ENCODE results near the gene CASZ1. TPM values are rescaled to one million over a fixed set of nuclear protein-coding genes. Genes with fewer than 3 reads are reported as not detected.

Gene CASZ1
- polyA plus RNA-seq, 6 donors from 2014 or later: 2.6 to 5.6 (median 3.8) TPM

DNA sequence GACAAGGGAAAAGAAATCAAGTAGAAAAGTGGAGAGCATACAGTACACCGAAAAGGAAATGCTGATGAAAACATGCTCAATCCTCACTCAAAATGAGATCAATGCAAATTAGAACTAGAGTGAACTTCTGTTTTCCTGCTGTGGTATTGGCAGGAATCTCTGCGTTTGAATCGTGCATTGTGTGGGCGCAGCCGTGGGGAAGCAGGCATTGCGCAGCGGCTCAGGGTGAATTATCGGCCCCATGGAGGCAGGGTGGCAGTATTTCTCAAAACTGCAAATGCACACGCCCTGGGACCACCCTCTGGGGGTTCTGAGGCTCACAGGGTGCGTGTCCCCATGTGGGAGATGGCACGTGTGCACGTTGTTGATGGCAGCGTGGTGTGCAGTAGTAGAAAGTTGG lies 181.1 kb downstream of the CASZ1 start:
- H3K36me3 Mint-ChIP-seq: peaks cover 0 to 8% of the 10 kb centered on the region in 2 donors
- no peaks in the 10 kb centered on the region for H3K4me1 Mint-ChIP-seq
- no peaks in the 10 kb centered on the region for H3K27me3 Mint-ChIP-seq
- DNase-seq: no peak
- H3K27ac Mint-ChIP-seq: peak overlapping the region in 1 of 6 donors; percentile 77
- no peak overlapping the region for H3K4me3 Mint-ChIP-seq
- no peaks in the 10 kb centered on the region for H3K9me3 Mint-ChIP-seq
- ATAC-seq (ENCODE audit: low read depth in 2 of 2): no peak

DNA sequence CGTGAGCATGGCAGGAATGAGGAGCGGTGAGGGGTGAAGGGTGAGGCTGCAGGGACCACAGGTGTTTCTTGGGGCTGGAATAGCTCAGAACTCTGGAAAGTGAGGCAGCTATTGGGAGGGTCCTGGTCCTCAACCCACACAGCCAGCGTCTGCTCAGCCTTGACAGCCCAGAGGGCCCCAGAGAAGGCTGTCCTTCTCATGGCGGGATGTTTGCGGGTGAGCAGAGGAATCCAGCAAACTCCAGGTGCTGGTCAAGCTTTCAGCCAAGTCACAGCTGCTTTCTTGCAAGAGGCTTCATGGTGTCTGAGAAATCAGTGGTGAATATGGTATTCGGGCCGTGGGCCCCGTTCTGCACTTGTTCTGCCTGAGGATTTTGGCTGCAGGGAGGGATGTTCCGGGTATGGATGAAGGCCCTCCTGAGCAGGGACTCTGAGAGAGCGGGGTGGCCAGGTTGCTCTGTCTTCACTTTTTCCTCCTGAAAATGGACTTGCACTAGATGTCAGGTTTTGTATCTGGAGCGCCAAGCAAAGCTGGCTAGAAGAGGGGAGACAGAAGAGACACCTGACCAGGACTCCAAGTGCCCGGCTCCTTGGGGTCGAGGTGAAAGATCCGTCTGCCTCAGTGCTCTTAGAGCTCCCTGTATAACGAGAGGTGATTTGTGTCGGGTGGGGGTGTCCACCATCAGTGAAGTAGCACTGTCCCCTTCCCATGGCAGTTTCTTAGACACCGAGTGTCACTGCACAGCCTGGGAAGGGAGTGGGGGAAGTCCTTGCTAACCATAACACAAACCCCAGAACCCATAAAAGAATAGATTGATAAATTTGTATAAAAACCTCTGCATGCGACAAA lies 181.8 kb downstream of the CASZ1 start:
- ATAC-seq (ENCODE audit: low read depth in 2 of 2) (no peak), DNase-seq (no peak)
- no peaks in the 10 kb centered on the region for H3K9me3 Mint-ChIP-seq
- H3K36me3 Mint-ChIP-seq: peaks cover 0 to 8% of the 10 kb centered on the region in 2 donors
- peak overlapping the region in 1 of 8 donors; percentile 16 for H3K4me3 Mint-ChIP-seq
- no peaks in the 10 kb centered on the region for H3K4me1 Mint-ChIP-seq
- H3K27ac Mint-ChIP-seq: peak overlapping the region in 1 of 6 donors; percentile 24
- H3K27me3 Mint-ChIP-seq: no peaks in the 10 kb centered on the region

DNA sequence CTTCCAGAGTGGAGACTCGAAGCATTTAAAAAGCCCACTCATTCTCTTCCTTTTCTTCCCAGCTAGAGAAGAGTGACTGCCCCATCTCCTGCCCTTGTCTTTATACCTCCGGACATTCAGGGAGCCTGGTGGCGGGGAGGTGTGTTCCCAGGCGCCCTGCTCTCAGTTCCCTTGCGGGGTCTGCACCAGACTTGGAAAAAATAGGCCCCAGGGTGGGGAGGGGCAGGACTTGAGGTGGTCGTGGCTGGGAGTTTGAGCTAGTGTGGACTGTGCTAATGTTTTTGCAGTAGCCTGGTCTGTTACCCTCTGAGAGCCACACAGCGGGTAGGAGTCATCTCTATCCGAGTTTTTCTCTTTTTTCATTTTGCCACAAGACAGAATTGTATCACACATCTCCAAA lies 182.6 kb downstream of the CASZ1 start:
- Mint-ChIP-seq H3K4me3 (no peak overlapping the region), H3K36me3 (peaks cover 0 to 8% of the 10 kb centered on the region in 2 donors)

DNA sequence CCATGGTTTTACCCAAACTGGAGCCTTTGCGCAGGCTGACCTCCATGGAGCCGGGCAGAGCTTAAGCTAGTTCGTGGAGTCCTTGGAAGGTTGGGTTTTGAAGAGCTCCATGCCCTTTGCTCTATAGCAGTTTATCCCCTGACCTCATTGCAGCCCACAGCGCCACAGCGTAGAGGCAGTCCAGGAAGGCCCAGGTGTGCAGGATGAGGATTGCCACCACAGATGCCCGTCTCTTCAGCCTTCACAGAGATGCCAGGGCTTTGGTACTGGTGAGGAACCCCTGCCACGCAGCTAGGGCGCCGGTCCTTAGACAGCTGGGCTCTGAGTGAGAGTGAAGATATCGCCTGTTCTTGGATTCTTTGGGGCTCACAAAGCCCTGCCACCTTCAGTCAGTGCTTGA lies 183.1 kb downstream of the CASZ1 start:
- Mint-ChIP-seq H3K27me3 (no peaks in the 10 kb centered on the region), H3K4me1 (no peaks in the 10 kb centered on the region), H3K27ac (no peak overlapping the region), H3K9me3 (no peaks in the 10 kb centered on the region), H3K4me3 (no peak overlapping the region), H3K36me3 (peaks cover 0 to 5% of the 10 kb centered on the region in 2 donors)
- DNase-seq: no peak
- no peak for ATAC-seq (ENCODE audit: low read depth in 2 of 2)

More for the DNA sequence above, 182.6 kb downstream of the CASZ1 start:
- DNase-seq (no peak), ATAC-seq (ENCODE audit: low read depth in 2 of 2) (no peak)
- Mint-ChIP-seq H3K4me1 (no peaks in the 10 kb centered on the region), H3K9me3 (no peaks in the 10 kb centered on the region), H3K27me3 (no peaks in the 10 kb centered on the region), H3K27ac (no peak overlapping the region)

DNA sequence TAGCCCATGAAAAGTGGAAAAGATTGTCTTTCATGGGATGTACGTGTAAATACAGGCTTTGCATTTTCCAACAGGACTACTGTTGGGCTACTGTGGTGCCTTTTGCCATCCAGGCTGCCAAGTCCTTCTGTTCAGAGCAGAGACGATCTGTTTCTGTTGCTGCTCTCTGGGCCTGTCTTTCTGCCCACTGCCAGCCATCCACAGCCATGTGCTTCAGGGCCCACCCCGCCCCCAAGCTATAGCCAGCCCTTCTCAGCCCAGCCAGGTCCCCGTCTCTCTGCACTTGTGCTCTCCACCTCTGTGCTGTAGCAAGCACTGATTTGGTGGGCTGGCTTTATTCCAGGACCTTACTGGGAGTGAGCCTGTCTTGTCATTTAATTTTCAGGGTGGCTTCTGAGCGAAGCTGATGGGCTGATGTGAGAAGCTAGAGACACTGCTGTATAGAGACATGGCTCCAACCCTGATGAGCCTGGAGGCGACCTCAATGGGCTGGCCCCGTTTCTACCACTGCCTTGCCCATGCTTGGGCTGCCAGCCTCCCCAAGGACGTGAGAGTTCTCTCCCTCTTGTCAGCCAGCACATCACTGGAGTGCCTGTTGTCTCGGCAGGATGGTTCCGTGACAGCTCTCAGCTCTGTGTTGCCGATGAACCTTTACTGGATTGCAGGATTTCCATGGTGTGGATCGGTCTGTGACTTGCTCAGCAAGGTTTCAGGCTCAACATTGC lies 183.8 kb downstream of the CASZ1 start:
- peak overlapping the region in 1 of 6 donors; percentile 62 for H3K27ac Mint-ChIP-seq
- no peaks in the 10 kb centered on the region for H3K27me3 Mint-ChIP-seq
- H3K9me3 Mint-ChIP-seq: no peaks in the 10 kb centered on the region
- H3K4me3 Mint-ChIP-seq: no peak overlapping the region
- H3K4me1 Mint-ChIP-seq: no peaks in the 10 kb centered on the region
- peaks cover 0 to 1% of the 10 kb centered on the region in 2 donors for H3K36me3 Mint-ChIP-seq
- ATAC-seq (ENCODE audit: low read depth in 2 of 2) (no peak), DNase-seq (no peak)

DNA sequence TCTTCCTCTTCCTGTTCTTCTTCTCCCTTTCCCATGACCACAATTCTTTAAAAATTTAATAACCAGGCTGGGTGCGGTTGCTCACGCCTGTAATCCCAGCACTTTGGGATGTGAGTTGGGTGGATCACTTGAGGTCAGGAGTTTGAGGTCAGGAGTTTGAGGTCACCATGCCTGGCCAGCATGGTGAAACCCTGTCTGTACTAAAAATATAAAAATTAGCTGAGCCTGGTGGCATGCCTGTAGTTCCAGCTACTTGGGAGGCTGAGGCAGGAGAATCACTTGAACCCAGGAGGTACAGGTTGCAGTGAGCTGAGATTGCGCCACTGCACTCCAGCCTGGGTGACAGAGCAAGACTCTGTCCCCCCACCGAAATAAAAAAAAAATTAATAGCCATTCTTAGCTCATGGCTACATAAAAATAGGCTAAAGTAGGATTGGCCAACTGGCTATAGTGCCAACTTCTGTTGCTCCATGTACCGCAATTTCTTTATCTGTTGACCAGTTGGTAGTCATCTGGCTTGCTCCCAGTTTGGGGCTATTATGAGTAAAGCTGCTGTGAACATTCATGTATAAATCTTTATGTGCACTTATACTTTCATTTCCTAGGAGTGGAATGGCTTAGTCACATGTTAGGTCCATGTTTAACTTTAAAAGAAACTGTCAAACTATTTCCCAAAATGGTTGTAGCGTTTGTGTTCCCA lies 185.4 kb downstream of the CASZ1 start:
- Mint-ChIP-seq H3K9me3 (no peaks in the 10 kb centered on the region), H3K4me3 (no peak overlapping the region), H3K36me3 (peaks cover 0 to 6% of the 10 kb centered on the region in 2 donors), H3K4me1 (no peaks in the 10 kb centered on the region), H3K27me3 (no peaks in the 10 kb centered on the region), H3K27ac (no peak overlapping the region)
- DNase-seq (no peak), ATAC-seq (ENCODE audit: low read depth in 2 of 2) (no peak)

DNA sequence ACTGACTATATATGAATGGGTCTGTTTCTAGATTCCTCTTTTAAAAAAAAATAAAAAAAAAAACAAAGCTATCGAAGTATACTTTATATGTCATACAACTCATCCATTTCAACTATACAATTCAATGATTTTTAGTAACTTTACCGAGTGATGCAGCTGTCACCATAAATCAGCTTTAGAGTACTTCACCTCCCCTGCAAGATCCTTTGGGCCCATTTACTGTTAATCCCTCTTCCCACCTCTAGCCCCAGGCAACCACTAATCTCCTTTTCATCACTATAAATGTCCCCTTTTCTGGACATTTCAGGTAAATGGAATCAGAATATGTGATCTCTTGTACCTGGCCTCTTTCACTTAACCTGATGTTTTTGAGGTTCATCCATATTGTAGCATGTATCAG lies 187.8 kb downstream of the CASZ1 start:
- DNase-seq (no peak), ATAC-seq (ENCODE audit: low read depth in 2 of 2) (no peak)
- H3K27ac Mint-ChIP-seq: no peak overlapping the region

DNA sequence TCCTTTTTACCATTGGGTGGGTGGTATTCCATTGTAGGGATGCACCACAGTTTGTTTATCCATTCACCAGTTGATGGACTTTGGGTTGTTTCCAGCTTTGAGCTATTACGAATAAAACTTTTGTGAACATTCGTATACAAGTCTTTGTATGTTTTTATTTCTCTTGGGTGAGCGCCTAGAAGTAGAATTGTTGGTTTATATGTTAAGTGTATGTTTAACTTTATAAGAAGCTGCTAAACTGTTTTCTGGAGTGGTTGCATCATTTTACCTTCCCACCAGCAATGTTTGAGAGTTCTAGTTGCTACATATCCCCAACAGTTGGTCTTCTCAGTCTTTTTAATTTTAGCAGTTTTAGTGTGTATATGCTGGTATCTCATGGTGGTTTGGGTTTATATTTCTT lies 189.2 kb downstream of the CASZ1 start:
- H3K9me3 Mint-ChIP-seq: no peaks in the 10 kb centered on the region
- DNase-seq: no peak
- no peaks in the 10 kb centered on the region for H3K27me3 Mint-ChIP-seq
- no peak overlapping the region for H3K4me3 Mint-ChIP-seq
- H3K27ac Mint-ChIP-seq: no peak overlapping the region
- no peaks in the 10 kb centered on the region for H3K4me1 Mint-ChIP-seq
- ATAC-seq (ENCODE audit: low read depth in 2 of 2): no peak
- H3K36me3 Mint-ChIP-seq: peaks cover 0 to 15% of the 10 kb centered on the region in 2 donors

More for the DNA sequence above, 187.8 kb downstream of the CASZ1 start:
- Mint-ChIP-seq H3K4me3 (no peak overlapping the region), H3K36me3 (peaks cover 0 to 9% of the 10 kb centered on the region in 2 donors), H3K27me3 (no peaks in the 10 kb centered on the region), H3K4me1 (no peaks in the 10 kb centered on the region), H3K9me3 (no peaks in the 10 kb centered on the region)

DNA sequence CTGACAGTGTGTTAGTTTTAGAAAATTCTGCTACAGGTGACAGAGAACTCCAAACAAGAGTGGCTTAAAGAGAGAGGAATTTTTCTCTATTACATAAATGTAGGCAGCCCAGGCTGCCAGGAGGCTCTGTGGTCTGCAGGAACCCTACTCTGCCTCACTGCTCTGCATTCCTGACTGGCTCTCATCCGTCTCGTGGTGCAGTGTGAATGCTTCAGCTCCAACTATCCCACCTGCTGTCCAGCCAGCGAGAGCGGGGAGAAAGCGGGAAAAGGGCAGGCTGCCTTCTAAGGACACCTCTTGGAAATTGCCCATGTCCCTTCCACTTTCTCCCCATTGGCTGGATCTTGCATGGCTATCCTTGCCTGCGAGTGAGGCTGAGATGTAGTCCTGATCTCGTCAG lies 190.4 kb downstream of the CASZ1 start:
- Mint-ChIP-seq H3K4me3 (no peak overlapping the region), H3K4me1 (no peaks in the 10 kb centered on the region), H3K27ac (no peak overlapping the region), H3K9me3 (no peaks in the 10 kb centered on the region), H3K27me3 (no peaks in the 10 kb centered on the region), H3K36me3 (peaks cover 0 to 18% of the 10 kb centered on the region in 2 donors)
- DNase-seq (no peak), ATAC-seq (ENCODE audit: low read depth in 2 of 2) (no peak)

DNA sequence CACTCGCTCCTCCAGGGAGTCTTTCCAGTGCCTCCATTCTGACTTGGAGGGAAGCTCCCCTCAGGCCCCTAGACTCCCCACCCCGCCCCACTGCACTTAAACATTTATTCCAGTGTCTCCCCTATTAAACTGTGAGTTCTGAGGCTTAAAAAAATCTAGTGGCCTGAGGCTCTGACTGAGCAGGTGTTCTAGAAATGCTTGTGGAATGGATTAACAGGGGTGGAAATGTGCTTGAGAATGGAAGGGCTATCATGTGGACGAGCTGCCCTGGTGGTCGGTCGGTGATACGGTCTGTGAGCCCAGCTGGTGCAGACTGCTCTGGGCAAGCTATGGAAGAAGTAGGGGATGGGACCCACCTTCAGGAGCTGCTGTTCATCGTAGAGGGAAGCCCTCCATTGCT lies 191.5 kb downstream of the CASZ1 start:
- H3K4me1 Mint-ChIP-seq: no peaks in the 10 kb centered on the region
- DNase-seq: no peak
- no peaks in the 10 kb centered on the region for H3K27me3 Mint-ChIP-seq
- ATAC-seq (ENCODE audit: low read depth in 2 of 2): no peak
- H3K36me3 Mint-ChIP-seq: peaks cover 0 to 18% of the 10 kb centered on the region in 2 donors
- H3K27ac Mint-ChIP-seq: no peak overlapping the region
- no peak overlapping the region for H3K4me3 Mint-ChIP-seq
- no peaks in the 10 kb centered on the region for H3K9me3 Mint-ChIP-seq

DNA sequence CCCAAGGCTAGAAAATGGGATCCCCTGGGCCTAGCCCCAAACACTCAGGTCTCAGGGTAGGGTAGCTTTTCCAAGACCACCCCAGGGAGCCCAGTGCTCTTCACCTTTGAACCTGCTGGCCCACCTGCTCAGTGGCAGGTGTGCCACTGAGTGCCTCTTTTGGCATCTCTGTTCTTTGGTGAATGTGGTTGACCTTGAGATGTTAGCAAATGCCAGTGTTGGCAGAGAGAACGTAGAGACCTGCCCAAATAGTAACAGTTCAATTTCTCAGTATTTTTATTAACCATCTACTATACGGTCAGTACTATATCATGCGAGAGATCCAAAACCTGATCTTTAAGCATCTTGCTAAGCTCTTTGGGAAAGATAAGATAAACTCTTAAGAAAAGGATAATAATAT lies 193.5 kb downstream of the CASZ1 start:
- Mint-ChIP-seq H3K36me3 (peaks cover 9 to 18% of the 10 kb centered on the region in 2 donors), H3K9me3 (no peaks in the 10 kb centered on the region), H3K27me3 (no peaks in the 10 kb centered on the region), H3K4me1 (no peaks in the 10 kb centered on the region), H3K4me3 (no peak overlapping the region), H3K27ac (no peak overlapping the region)
- DNase-seq (no peak), ATAC-seq (ENCODE audit: low read depth in 2 of 2) (no peak)

DNA sequence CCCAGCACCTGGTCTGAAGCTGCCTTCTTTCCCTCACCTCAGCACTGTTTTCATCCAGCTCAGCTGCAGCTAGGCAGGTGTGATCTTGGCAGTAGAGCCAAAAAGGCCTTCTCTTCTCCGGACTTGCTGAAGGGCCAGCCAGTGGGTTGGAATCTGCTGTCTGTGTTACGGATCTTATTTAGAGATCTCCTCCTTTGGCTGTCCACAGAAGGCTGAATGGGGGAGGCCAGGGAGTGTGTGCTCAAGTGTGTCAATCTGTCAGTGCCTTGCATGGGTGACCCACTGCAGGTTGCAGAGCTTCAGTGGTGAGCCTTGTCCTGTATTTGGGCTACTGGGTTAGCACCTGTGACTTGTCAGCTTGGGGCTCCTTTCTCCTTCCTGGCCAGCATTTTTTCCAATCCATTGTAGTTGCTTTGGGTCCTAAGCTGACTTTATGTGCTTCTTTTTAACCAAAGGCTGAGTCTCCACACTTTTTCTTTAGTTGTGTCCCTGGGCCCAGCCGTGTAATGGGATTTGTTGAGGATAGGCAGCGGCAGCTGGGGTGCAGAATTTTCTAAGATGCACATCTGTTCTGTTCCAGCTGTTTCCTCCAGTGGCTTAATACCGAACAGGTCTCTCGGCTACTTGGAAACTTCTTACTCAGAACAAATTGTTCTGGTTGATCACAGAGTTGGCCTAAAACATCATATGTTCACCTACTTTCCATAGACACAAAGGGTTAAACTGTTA lies 194.9 kb downstream of the CASZ1 start:
- Mint-ChIP-seq H3K27ac (no peak overlapping the region), H3K27me3 (no peaks in the 10 kb centered on the region), H3K4me1 (no peaks in the 10 kb centered on the region), H3K4me3 (no peak overlapping the region), H3K9me3 (no peaks in the 10 kb centered on the region), H3K36me3 (peaks cover 9 to 12% of the 10 kb centered on the region in 2 donors)
- ATAC-seq (ENCODE audit: low read depth in 2 of 2) (no peak), DNase-seq (no peak)

DNA sequence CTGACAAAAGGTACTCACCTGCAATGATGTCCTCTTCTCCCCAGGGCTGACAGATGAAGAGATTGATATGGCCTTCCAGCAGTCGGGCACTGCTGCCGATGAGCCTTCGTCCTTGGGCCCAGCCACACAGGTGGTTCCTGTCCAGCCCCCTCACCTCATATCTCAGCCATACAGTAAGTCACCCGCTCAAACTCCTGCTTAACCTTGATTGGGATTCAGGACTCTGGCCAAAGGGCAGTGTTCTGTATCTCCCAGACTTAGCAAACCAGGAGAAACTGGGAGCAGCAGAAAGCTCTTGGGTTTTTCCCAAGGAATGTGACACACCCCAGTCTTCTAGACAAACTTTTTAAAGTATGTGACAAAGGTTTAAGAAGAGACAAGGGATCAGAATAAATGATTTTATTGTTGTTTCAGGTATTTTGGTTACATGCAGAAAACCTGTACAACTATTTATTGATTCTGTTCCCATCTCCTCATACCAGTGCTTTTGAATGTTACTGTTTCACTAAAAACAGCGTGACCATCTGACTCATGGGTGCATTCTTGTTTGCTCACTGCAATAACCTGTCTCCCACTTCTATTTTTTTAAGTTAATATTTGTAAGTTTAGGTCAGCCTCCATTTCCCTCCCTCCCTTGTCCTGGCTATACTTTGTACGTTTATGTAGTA lies 197.1 kb downstream of the CASZ1 start:
- ATAC-seq (ENCODE audit: low read depth in 2 of 2): no peak
- no peak overlapping the region for H3K27ac Mint-ChIP-seq
- peaks cover 0 to 3% (median 0%) of the 10 kb centered on the region in 3 donors for H3K4me1 Mint-ChIP-seq
- H3K9me3 Mint-ChIP-seq: no peaks in the 10 kb centered on the region
- peaks cover 9 to 12% of the 10 kb centered on the region in 2 donors for H3K36me3 Mint-ChIP-seq
- no peak for DNase-seq
- no peak overlapping the region for H3K4me3 Mint-ChIP-seq
- H3K27me3 Mint-ChIP-seq: no peaks in the 10 kb centered on the region
